SK-N-SH (cell line): ENCODE data around the gene FIBIN. TPM values are rescaled to one million over a fixed set of nuclear protein-coding genes. Genes with fewer than 3 reads are reported as not detected.

Source experiments
- CTCF ChIA-PET: fragments of 300-600, 350-600 bp; formaldehyde crosslinking; extraction: SDS; loops from one replicate; lab custom pipeline; 2021; lab: Yijun Ruan, JAX
- POLR2A ChIA-PET: fragments of 350-600 bp; sonication (Branson Sonifier 250); formaldehyde crosslinking; extraction: SDS; loops from one replicate; lab custom pipeline; 2020; ENCODE audit warnings: antibody characterized with exemption, inconsistent platforms; lab: Yijun Ruan, JAX
- DNase-seq: peaks from one replicate; pipeline ENCODE4 v3.0.0; 2012
- H2AFZ ChIP-seq: fragments of 200-600 bp; sonication (generic); 2 replicates; pipeline ENCODE4 v1.8.1; 2016; ENCODE audit warnings: antibody characterized with exemption, mild to moderate bottlenecking, low read depth
- H3F3A ChIP-seq: fragments of 200-600 bp; sonication (generic); replicated peaks from 2 replicates; pipeline ENCODE3; 2016; ENCODE audit warnings: antibody characterized with exemption, mild to moderate bottlenecking; ENCODE audit not compliant: insufficient read depth
- H3K27ac ChIP-seq, 2 experiments: fragments of 200-500 bp in 1 of 2; fragments of 200-600 bp in 1 of 2; sonication (Bioruptor generic) in 1 of 2; sonication (generic), shearing (Covaris generic) in 1 of 2; 2 replicates each; pipeline versions ENCODE4 v1.5.1 to v1.6.1; 2014 to 2016; ENCODE audit warnings: low read depth in 2 of 2, inconsistent platforms in 1 of 2, low read length in 1 of 2, mild to moderate bottlenecking in 1 of 2, mixed read lengths in 1 of 2
- H3K27me3 ChIP-seq: fragments of 200-600 bp; sonication (generic), shearing (Covaris generic); 2 replicates; pipeline ENCODE4 v1.6.1; 2016; ENCODE audit warnings: mixed run types; ENCODE audit not compliant: insufficient read depth
- H3K36me3 ChIP-seq, 2 experiments: fragments of 200-500 bp in 1 of 2; fragments of 200-600 bp in 1 of 2; sonication (Bioruptor generic) in 1 of 2; sonication (generic) in 1 of 2; replicated peaks in 1 of 2; 2 replicates each; pipeline versions ENCODE3 to v1.5.1; 2014 to 2016; ENCODE audit warnings: low read length in 1 of 2, mild to moderate bottlenecking in 1 of 2; ENCODE audit not compliant: insufficient read depth in 2 of 2, control insufficient read depth in 1 of 2
- H3K4me1 ChIP-seq, 2 experiments: fragments of 200-500 bp in 1 of 2; fragments of 200-600 bp in 1 of 2; sonication (Bioruptor generic) in 1 of 2; sonication (generic), shearing (Covaris generic) in 1 of 2; 2 replicates each; pipeline versions ENCODE4 v1.5.1 to v1.6.1; 2014 to 2016; ENCODE audit warnings: low read depth in 1 of 2, low read length in 1 of 2, mixed run types in 1 of 2; ENCODE audit not compliant: insufficient read depth in 2 of 2, control insufficient read depth in 1 of 2
- H3K4me2 ChIP-seq: fragments of 200-600 bp; sonication (generic), shearing (Covaris generic); 2 replicates; pipeline ENCODE4 v1.6.1; 2017; ENCODE audit warnings: mixed run types
- H3K4me3 ChIP-seq, 2 experiments: fragments of 200-500 bp in 1 of 2; fragments of 200-600 bp in 1 of 2; sonication (Bioruptor generic) in 1 of 2; sonication (generic), shearing (Covaris generic) in 1 of 2; 2 replicates each; pipeline versions ENCODE4 v1.5.1 to v1.8.1; 2014 to 2016; ENCODE audit warnings: low read depth in 2 of 2, inconsistent platforms in 1 of 2, low read length in 1 of 2, mild to moderate bottlenecking in 1 of 2, mixed read lengths in 1 of 2, moderate library complexity in 1 of 2
- H3K79me2 ChIP-seq: fragments of 200-600 bp; sonication (generic); 2 replicates; pipeline ENCODE4 v1.8.1; 2017; ENCODE audit warnings: mild to moderate bottlenecking; ENCODE audit not compliant: insufficient read depth
- H3K9ac ChIP-seq: fragments of 200-600 bp; sonication (generic); 2 replicates; pipeline ENCODE4 v1.6.1; 2017; ENCODE audit warnings: mixed run types
- H3K9me2 ChIP-seq: fragments of 200-600 bp; sonication (generic); 2 replicates; pipeline ENCODE4 v1.6.1; 2017; ENCODE audit warnings: mixed run types
- H3K9me3 ChIP-seq: fragments of 200-600 bp; sonication (generic); 2 replicates; pipeline ENCODE4 v1.6.1; 2017; ENCODE audit warnings: mixed run types, mild to moderate bottlenecking, moderate library complexity
- H4K20me1 ChIP-seq: fragments of 200-600 bp; sonication (generic); 2 replicates; pipeline ENCODE4 v1.6.1; 2017; ENCODE audit warnings: mild to moderate bottlenecking, mixed run types; ENCODE audit not compliant: insufficient read depth
- ELF1 ChIP-seq: IDR thresholded peaks from 2 replicates; pipeline ENCODE4 v1.4.0; 2012
- EP300 ChIP-seq, 2 experiments: IDR thresholded peaks; 2 replicates each; pipeline versions ENCODE4 v1.4.0 to v1.6.1; 2012; ENCODE audit warnings: borderline replicate concordance in 1 of 2, low read depth in 1 of 2, low read length in 1 of 2
- EZH2phosphoT487 ChIP-seq: fragments of 200-600 bp; sonication (generic); IDR thresholded peaks from 2 replicates; pipeline ENCODE4 v1.6.1; 2017; ENCODE audit warnings: low read depth, mixed run types, mild to moderate bottlenecking, antibody characterized with exemption, moderate library complexity, borderline replicate concordance
- FOSL2 ChIP-seq: IDR thresholded peaks from 2 replicates; pipeline ENCODE4 v1.4.0; 2012; ENCODE audit warnings: low read depth, mild to moderate bottlenecking, moderate library complexity, borderline replicate concordance
- FOXJ3 ChIP-seq: sonication (generic); formaldehyde crosslinking; IDR thresholded peaks from 2 replicates; pipeline ENCODE4 v1.5.1; 2020; ENCODE audit warnings: mild to moderate bottlenecking, missing genetic modification reagents
- GABPA ChIP-seq: IDR thresholded peaks from 2 replicates; pipeline ENCODE4 v1.4.0; 2012; ENCODE audit warnings: low read depth, mild to moderate bottlenecking
- MEF2A ChIP-seq: IDR thresholded peaks from 2 replicates; pipeline ENCODE4 v1.4.0; 2012; ENCODE audit warnings: low read depth, borderline replicate concordance
- MXI1 ChIP-seq: IDR thresholded peaks from 2 replicates; pipeline ENCODE4 v1.6.1; 2012; ENCODE audit warnings: mild to moderate bottlenecking, low read depth, low read length, improper control_type of control experiment
- POLR2AphosphoS5 ChIP-seq: IDR thresholded peaks from 2 replicates; pipeline ENCODE4 v1.6.1; 2012; ENCODE audit warnings: low read depth, low read length
- RXRA ChIP-seq: IDR thresholded peaks from 2 replicates; pipeline ENCODE4 v1.4.0; 2012; ENCODE audit warnings: low read depth, mild to moderate bottlenecking, borderline replicate concordance
- TAF1 ChIP-seq: IDR thresholded peaks from 2 replicates; pipeline ENCODE4 v1.6.1; 2012; ENCODE audit warnings: low read depth, mild to moderate bottlenecking, low read length, moderate library complexity, borderline replicate concordance
- TCF12 ChIP-seq: IDR thresholded peaks from 2 replicates; pipeline ENCODE4 v1.4.0; 2012
- USF1 ChIP-seq: IDR thresholded peaks from 2 replicates; pipeline ENCODE4 v1.4.0; 2012; ENCODE audit warnings: low read depth, borderline replicate concordance
- WGBS: methylation state at CpG from one replicate; pipeline ENCODE4 v1.1.6; 2017; ENCODE audit warnings: low lambda C conversion rate; 5-methylcytosine and 5-hydroxymethylcytosine counted together
- polyA plus RNA-seq, 3 experiments: library from polyadenylated mRNA; depleted of rRNA; stranded (reverse); fragments of >200 nt; gene quantifications; 2 replicates each; pipeline ENCODE4 v1.2.3, GENCODE V29; 2012
- TF ChIP-seq, protein P1 (sequence below): IDR thresholded peaks from 2 replicates; pipeline ENCODE4 v1.4.0; 2012; ENCODE audit warnings: low read depth, borderline replicate concordance

Gene FIBIN
- polyA plus RNA-seq, 1 of the 3 experiments (the other 2 are of a cell fraction), result 0.66 TPM

DNA sequence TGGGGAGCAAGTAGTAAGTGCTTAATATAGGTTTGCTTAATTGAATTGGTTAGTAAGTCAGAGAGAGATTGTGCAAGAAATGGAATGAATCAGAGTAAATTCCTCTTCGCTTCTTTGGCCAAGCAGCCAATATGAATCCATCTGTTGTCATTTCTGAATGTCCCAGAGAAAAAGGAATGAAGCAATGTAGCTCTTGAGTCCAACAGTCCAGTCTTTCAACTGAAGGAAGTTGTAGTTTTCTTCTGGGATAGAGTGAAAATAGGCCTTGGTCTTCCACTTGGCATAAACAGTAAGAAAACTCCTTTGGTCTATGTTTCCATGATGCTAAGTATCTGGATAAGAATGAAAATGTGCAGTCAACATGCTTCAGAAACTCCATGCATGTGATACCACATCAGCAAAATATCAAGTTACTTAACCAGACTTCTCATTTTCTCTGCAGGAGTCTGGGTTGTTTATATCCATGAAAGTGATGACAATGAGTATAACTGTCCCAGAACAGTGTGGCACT, 1.8 kb upstream of the FIBIN start:
- peaks cover 0 to 13% of the 10 kb centered on the region in 2 experiments; a peak in 1 of 4 replicates for H3K4me1 ChIP-seq
- no peaks in the 10 kb centered on the region for H3K9me2 ChIP-seq
- no peak overlapping the region for H3K9ac ChIP-seq
- ChIA-PET CTCF (no interaction called here), POLR2A (no interaction called here)
- no peaks in the 10 kb centered on the region for H3K27me3 ChIP-seq
- H3K36me3 ChIP-seq, result no peaks in the 10 kb centered on the region
- no peaks in the 10 kb centered on the region for H4K20me1 ChIP-seq
- 19% methylated on average over 1 of the region's 1 CpG for WGBS
- TF ChIP-seq RXRA, result no peak
- TF ChIP-seq MEF2A, result no peak
- TF ChIP-seq, protein P1, sequence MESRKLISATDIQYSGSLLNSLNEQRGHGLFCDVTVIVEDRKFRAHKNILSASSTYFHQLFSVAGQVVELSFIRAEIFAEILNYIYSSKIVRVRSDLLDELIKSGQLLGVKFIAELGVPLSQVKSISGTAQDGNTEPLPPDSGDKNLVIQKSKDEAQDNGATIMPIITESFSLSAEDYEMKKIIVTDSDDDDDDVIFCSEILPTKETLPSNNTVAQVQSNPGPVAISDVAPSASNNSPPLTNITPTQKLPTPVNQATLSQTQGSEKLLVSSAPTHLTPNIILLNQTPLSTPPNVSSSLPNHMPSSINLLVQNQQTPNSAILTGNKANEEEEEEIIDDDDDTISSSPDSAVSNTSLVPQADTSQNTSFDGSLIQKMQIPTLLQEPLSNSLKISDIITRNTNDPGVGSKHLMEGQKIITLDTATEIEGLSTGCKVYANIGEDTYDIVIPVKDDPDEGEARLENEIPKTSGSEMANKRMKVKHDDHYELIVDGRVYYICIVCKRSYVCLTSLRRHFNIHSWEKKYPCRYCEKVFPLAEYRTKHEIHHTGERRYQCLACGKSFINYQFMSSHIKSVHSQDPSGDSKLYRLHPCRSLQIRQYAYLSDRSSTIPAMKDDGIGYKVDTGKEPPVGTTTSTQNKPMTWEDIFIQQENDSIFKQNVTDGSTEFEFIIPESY, result no peak
- no peak for TF ChIP-seq GABPA
- no peak for TF ChIP-seq POLR2AphosphoS5
- TF ChIP-seq EP300 (IDR thresholded peaks at IDR 0.05; ENCODE audit: borderline replicate concordance in 1 of 2, low read depth in 1 of 2, low read length in 1 of 2), result 0 out of 4 replicates have a peak, but pooled peaks of 1 of the 2 experiments have one; percentile 13
- peak; percentile 35 for TF ChIP-seq TCF12
- TF ChIP-seq EZH2phosphoT487, result no peak
- TF ChIP-seq ELF1, result no peak
- TF ChIP-seq MXI1, result no peak
- TF ChIP-seq FOSL2, result peak; percentile 35; the same call in 1 of the 2 replicates
- TF ChIP-seq FOXJ3 (CRISPR knock-in tag), result no peak
- TF ChIP-seq USF1, result no peak
- no peaks in the 10 kb centered on the region for H3K79me2 ChIP-seq
- H3K4me3 ChIP-seq, result no peak overlapping the region
- no peak for DNase-seq
- H3K27ac ChIP-seq, result peak overlapping the region; percentile 28 to 53; a peak in 3 of 4 replicates
- no peaks in the 10 kb centered on the region for H3K9me3 ChIP-seq
- H3F3A ChIP-seq, result peaks cover 13% of the 10 kb centered on the region
- H3K4me2 ChIP-seq, result peak overlapping the region; percentile 0; the same call in 1 of the 2 replicates
- H2AFZ ChIP-seq, result peak overlapping the region; percentile 4; the same call in 1 of the 2 replicates

- Histone ChIP-seq H3F3A (peaks cover 13% of the 10 kb centered on the region), H3K27me3 (no peaks in the 10 kb centered on the region), H3K4me1 (peaks cover 6 to 13% of the 10 kb centered on the region in 2 experiments; a peak in 3 of 4 replicates), H3K79me2 (no peaks in the 10 kb centered on the region), H3K9me2 (no peaks in the 10 kb centered on the region), H4K20me1 (no peaks in the 10 kb centered on the region)
- TF ChIP-seq MEF2A, result no peak
- TF ChIP-seq TAF1, result no peak
- no peak for TF ChIP-seq EZH2phosphoT487
- TF ChIP-seq, all 33 proteins: peak for 0
- no peaks in the 10 kb centered on the region for H3K9me3 ChIP-seq
- H2AFZ ChIP-seq, result no peak overlapping the region
- H3K9ac ChIP-seq, result no peak overlapping the region
- POLR2A ChIA-PET, result no interaction called here
- no peak for DNase-seq
- WGBS, result 83% methylated on average over 15 of the region's 19 CpGs
- CTCF ChIA-PET, result no interaction called here
- no peak overlapping the region for H3K27ac ChIP-seq
- H3K4me2 ChIP-seq, result no peak overlapping the region
- H3K4me3 ChIP-seq, result no peak overlapping the region
- H3K36me3 ChIP-seq, result no peaks in the 10 kb centered on the region
Measured at GRCh38 chr11:26994631-26995095, 751 bp downstream of the FIBIN start.
